Measurements from ENCODE around the gene SRC. TPM values are rescaled to one million over a fixed set of nuclear protein-coding genes. Genes with fewer than 3 reads are reported as not detected.

SRC gene
- total RNA-seq, 1 experiment from 2014 or later = 31.4 TPM

GRCh38 chr20:37325206-37325605, 20.7 kb upstream of the SRC start:
- no peak for DNase-seq
- H3K36me3 ChIP-seq (replicated peaks; ENCODE audit: control insufficient read depth, insufficient read depth, low read length) = no peaks in the 10 kb centered on the region
- H3K27me3 ChIP-seq (ENCODE audit: control insufficient read depth, insufficient read depth, low read length) = no peaks in the 10 kb centered on the region
- no peak overlapping the region for H3K4me3 ChIP-seq (ENCODE audit: insufficient read depth, low read depth, low read length)

- no peaks in the 10 kb centered on the region for H3K27me3 ChIP-seq (ENCODE audit: control insufficient read depth, insufficient read depth, low read length)
- H3K4me3 ChIP-seq (ENCODE audit: insufficient read depth, low read depth, low read length) = no peak overlapping the region
- H3K36me3 ChIP-seq (replicated peaks; ENCODE audit: control insufficient read depth, insufficient read depth, low read length) = no peaks in the 10 kb centered on the region
- no peak for DNase-seq
These were observed 19.3 kb upstream of the SRC start for GRCh38 chr20:37326666-37327065.

DNA sequence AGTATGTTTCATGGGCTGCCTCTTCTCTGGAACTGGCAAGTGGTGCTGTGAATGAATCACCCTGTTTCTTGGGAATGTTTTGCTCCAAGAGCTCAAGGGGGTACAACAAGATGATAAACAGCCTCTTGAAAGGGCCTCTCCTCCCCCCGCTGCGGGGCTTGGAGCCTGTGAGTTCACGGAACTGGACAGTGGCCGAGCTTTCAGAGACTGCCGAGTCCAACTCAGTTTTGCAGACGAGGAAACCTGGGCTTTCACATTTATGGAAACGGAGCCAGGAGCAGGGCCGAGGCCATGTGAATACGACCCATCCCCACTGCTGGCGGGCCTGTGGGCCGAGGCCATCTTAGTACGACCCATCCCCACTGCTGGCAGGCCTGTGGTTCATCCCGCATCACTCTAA, 18.2 kb upstream of the SRC start:
- DNase-seq = no peak
- H3K27me3 ChIP-seq (ENCODE audit: control insufficient read depth, insufficient read depth, low read length) = no peaks in the 10 kb centered on the region
- H3K36me3 ChIP-seq (replicated peaks; ENCODE audit: control insufficient read depth, insufficient read depth, low read length) = no peaks in the 10 kb centered on the region
- no peak overlapping the region for H3K4me3 ChIP-seq (ENCODE audit: insufficient read depth, low read depth, low read length)

DNA sequence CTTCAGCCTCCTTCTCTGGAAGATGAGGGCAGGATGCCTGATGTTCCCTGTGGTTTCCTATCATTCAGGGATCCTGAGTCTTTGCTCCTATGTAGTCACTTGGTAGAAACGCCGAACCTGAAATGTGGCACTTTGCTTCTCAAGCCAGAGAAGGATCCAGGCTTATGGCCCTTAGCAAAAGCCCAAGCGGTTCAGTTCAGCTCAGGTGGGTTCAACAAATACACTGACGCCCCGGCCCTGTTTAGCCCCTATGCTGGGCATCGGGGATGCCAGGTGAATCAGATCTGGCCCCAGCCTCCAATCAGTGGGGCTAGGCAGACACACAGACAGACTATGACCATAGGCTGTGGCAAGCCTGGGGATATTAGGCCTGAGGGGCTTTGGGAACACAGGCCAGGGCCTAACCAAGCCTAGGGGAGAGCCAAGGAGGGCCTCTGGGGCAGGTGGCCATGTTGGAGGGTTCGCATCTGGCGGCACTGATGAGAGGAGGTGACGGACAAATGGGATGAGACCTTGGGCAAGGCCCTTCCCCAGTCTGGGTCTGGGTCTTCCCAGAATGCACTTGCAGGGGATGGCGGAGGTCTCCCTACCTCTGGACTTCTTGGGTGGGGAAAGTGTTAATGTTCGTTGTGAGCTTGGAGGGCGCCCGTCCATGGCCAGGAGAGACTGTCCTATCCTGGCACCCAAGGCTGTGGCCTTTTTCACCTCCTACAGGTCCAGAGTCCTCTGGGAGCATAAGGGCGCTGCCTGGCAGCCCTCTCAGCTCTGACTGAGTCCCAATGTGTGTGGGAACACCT, 17.6 kb upstream of the SRC start:
- DNase-seq = peak; percentile 18
- no peaks in the 10 kb centered on the region for H3K36me3 ChIP-seq (replicated peaks; ENCODE audit: control insufficient read depth, insufficient read depth, low read length)
- no peaks in the 10 kb centered on the region for H3K27me3 ChIP-seq (ENCODE audit: control insufficient read depth, insufficient read depth, low read length)
- H3K4me3 ChIP-seq (ENCODE audit: insufficient read depth, low read depth, low read length) = no peak overlapping the region

DNA sequence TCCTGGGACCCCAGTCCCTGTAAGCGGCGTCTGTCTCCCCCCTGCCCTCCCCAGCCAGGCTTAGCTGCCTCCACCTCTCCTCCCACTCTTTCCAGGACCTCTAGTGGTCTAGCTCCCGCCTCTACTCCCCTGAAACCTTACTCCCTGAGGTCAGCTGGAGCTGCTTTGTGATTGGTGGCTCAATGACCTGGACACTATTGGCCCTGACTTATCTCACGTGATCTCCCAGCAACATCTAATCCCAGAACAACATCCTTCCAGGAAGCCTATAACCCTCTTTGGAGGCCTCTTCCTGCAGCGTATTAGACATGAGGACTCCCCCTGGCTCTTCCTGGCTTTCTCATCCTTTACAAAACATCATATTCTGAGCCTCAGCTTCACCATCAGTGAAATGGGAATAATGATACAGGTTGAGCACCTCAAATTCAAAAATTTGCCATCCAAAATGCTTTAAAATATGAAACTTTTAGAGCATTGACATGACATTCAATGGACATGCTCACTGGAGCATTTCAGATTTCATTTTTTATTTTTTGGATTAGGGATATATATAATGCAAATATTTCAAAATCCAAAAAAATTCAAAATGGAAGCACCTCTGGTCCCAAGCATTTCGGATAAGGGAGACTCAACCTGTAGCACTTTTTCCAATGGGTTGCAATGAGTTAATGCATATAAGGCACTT, 16.3 kb upstream of the SRC start:
- Histone ChIP-seq H3K27me3 (ENCODE audit: control insufficient read depth, insufficient read depth, low read length) (no peaks in the 10 kb centered on the region), H3K36me3 (replicated peaks; ENCODE audit: control insufficient read depth, insufficient read depth, low read length) (no peaks in the 10 kb centered on the region), H3K4me3 (ENCODE audit: insufficient read depth, low read depth, low read length) (no peak overlapping the region)
- peak; percentile 79 for DNase-seq

DNA sequence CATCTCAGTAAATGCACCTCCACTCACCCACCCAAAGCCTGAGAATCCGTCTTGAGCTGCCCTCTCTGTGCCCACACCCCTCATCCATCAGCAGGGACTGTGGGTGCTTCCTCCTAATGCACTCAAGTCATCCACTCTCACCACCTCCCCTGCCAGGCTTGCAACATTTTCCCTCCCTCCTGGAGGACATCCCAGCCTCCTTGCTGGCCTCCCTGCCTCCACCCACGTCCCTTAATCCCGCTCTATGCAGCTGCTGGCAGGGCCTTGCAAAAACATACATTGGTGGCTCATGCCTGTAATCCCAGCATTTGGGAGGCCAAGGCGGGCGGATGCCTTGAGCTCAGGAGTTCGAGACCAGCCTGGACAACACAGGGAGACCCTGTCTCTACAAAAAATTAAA, 15.6 kb upstream of the SRC start:
- no peaks in the 10 kb centered on the region for H3K27me3 ChIP-seq (ENCODE audit: control insufficient read depth, insufficient read depth, low read length)
- no peaks in the 10 kb centered on the region for H3K36me3 ChIP-seq (replicated peaks; ENCODE audit: control insufficient read depth, insufficient read depth, low read length)
- DNase-seq = no peak
- H3K4me3 ChIP-seq (ENCODE audit: insufficient read depth, low read depth, low read length) = no peak overlapping the region

GRCh38 chr20:37331060-37331857, 14.7 kb upstream of the SRC start:
- DNase-seq = no peak
- H3K27me3 ChIP-seq (ENCODE audit: control insufficient read depth, insufficient read depth, low read length) = no peaks in the 10 kb centered on the region
- no peaks in the 10 kb centered on the region for H3K36me3 ChIP-seq (replicated peaks; ENCODE audit: control insufficient read depth, insufficient read depth, low read length)
- H3K4me3 ChIP-seq (ENCODE audit: insufficient read depth, low read depth, low read length) = no peak overlapping the region

- H3K4me3 ChIP-seq (ENCODE audit: insufficient read depth, low read depth, low read length) = no peak overlapping the region
- no peak for DNase-seq
These were observed 12.7 kb upstream of the SRC start for GRCh38 chr20:37333130-37333847.

DNA sequence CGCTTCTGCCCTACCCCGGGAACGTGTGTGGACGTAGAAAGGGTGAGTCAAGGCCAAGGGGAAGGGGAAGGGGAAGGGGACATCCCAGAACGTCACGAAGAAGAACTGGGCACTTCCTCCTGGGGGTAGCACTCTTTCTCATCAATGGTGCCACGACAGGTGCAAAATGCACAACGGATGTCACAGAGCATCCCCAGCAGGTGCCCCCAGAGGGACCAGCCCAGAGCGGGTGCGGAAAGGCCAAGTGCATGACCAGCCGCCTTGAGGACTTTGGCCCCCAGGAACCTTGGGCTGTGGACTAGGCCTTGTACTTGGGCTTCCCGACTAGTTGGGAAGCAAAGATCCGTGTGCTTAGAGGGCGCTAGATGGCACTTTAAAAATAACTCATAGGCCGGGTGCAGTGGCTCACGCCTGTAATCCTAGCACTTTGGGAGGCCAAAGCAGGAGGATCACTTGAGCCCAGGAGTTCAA, 12.1 kb upstream of the SRC start:
- Histone ChIP-seq H3K4me3 (ENCODE audit: insufficient read depth, low read depth, low read length) (no peak overlapping the region), H3K27me3 (ENCODE audit: control insufficient read depth, insufficient read depth, low read length) (no peaks in the 10 kb centered on the region), H3K36me3 (replicated peaks; ENCODE audit: control insufficient read depth, insufficient read depth, low read length) (no peaks in the 10 kb centered on the region)
- DNase-seq = no peak

More at GRCh38 chr20:37333130-37333847, 12.7 kb upstream of the SRC start:
- Histone ChIP-seq H3K36me3 (replicated peaks; ENCODE audit: control insufficient read depth, insufficient read depth, low read length) (no peaks in the 10 kb centered on the region), H3K27me3 (ENCODE audit: control insufficient read depth, insufficient read depth, low read length) (no peaks in the 10 kb centered on the region)

DNA sequence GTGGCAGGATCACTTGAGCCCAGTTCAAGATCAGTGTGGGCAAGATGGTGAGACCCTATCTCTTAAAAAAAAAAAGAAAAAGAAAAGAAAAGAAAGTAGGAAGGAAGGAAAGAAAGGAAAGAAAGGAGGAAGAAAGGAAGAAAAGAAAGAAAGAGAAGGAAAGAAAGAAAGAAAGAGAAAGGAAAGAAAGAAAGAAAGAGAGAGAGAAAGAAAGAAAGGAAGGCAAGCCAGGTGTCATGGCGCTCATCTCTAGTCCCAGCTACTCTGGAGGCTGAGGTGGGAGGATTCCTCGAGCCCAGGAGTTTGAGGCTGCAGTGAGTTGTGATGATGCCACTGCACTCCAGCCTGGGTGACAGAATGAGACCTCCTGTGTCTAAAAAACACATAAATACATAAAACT, 11.5 kb upstream of the SRC start:
- Histone ChIP-seq H3K36me3 (replicated peaks; ENCODE audit: control insufficient read depth, insufficient read depth, low read length) (no peaks in the 10 kb centered on the region), H3K4me3 (ENCODE audit: insufficient read depth, low read depth, low read length) (no peak overlapping the region), H3K27me3 (ENCODE audit: control insufficient read depth, insufficient read depth, low read length) (no peaks in the 10 kb centered on the region)
- no peak for DNase-seq

DNA sequence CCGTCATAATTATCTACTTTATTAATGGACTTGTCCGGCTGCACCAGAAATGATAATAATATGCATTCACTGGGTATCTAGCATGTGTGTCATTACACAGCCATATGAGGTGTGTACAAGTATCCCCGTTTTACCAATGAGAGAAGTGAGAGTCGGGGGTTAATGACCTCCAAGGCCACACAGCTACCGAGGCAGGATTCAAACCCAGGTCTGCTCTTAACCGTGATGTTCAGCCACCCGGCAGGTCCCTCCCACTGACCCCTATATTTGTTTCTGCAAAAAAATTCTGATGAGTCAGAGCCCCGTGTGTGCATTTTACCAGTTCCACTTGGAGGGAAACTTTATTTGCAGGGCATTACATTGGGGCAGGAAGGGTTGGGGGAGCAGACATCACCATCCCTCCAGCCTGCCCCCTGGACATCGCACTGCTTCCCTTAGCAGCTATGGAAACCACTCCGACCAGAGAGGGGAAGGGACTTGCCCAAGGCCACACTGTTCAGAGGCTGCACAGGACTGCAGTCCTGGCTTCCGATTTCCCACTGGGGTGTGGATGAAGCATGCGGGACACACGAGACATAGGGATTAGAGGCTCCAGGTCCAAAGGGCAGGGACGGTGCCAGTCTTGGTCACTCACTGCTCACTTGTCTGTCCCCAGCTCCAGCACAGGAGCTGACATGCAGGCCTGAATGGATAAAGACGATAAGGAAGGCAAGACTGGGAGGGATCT, 10.1 kb upstream of the SRC start:
- Histone ChIP-seq H3K27me3 (ENCODE audit: control insufficient read depth, insufficient read depth, low read length) (no peaks in the 10 kb centered on the region), H3K36me3 (replicated peaks; ENCODE audit: control insufficient read depth, insufficient read depth, low read length) (no peaks in the 10 kb centered on the region), H3K4me3 (ENCODE audit: insufficient read depth, low read depth, low read length) (no peak overlapping the region)
- DNase-seq = no peak

- H3K4me3 ChIP-seq (ENCODE audit: insufficient read depth, low read depth, low read length) = no peak overlapping the region
- peak; percentile 91 for DNase-seq
These were observed 9.4 kb upstream of the SRC start for GRCh38 chr20:37336369-37337207.

More at GRCh38 chr20:37336369-37337207, 9.4 kb upstream of the SRC start:
- Histone ChIP-seq H3K27me3 (ENCODE audit: control insufficient read depth, insufficient read depth, low read length) (no peaks in the 10 kb centered on the region), H3K36me3 (replicated peaks; ENCODE audit: control insufficient read depth, insufficient read depth, low read length) (no peaks in the 10 kb centered on the region)
